Breast epithelium (tissue), 3 donors: Measurements from ENCODE around the gene DUSP28.

Source experiments
- POLR2A ChIP-seq: fragments of 450-650 bp; IDR thresholded peaks from one replicate; pipeline ENCODE4 v1.6.1; 2016; ENCODE audit warnings: antibody characterized with exemption, mild to moderate bottlenecking, moderate library complexity
- TF ChIP-seq, protein P1 (sequence below), 3 donors: fragments of 450-650 bp; IDR thresholded peaks; one replicate each; pipeline ENCODE4 v1.5.1; 2016 to 2017; ENCODE audit warnings: antibody characterized with exemption in 3 of 3, mild to moderate bottlenecking in 3 of 3, moderate library complexity in 3 of 3

DNA sequence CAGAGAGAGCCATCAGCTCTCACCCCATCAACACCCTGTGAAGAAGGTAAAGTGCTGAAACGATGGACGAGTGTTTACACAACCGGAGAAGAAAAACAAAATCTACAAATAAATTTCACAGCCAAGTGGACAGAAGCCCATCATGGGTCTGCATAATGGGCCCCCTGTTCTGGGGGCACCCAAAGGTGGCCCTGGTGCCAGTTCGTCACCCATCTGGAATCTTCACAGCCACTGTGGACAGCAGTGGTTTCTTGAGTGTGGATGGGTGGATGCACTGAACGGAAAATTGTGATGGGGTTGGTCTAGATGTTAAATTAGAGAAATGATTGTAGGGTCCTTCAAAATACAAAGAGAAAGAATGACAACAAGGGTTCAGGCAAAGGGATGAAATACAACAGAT, 41.2 kb upstream of the DUSP28 start:
- TF ChIP-seq, protein P1, sequence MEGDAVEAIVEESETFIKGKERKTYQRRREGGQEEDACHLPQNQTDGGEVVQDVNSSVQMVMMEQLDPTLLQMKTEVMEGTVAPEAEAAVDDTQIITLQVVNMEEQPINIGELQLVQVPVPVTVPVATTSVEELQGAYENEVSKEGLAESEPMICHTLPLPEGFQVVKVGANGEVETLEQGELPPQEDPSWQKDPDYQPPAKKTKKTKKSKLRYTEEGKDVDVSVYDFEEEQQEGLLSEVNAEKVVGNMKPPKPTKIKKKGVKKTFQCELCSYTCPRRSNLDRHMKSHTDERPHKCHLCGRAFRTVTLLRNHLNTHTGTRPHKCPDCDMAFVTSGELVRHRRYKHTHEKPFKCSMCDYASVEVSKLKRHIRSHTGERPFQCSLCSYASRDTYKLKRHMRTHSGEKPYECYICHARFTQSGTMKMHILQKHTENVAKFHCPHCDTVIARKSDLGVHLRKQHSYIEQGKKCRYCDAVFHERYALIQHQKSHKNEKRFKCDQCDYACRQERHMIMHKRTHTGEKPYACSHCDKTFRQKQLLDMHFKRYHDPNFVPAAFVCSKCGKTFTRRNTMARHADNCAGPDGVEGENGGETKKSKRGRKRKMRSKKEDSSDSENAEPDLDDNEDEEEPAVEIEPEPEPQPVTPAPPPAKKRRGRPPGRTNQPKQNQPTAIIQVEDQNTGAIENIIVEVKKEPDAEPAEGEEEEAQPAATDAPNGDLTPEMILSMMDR (IDR thresholded peaks at IDR 0.05) = no peak
- TF ChIP-seq POLR2A = no peak
